HG02884 (cell line): Measurements from ENCODE around the gene SPATS1.
"Not testable (repeated sequence)": the region's sequence is repeated elsewhere in the genome, so short reads cannot be mapped to it uniquely, and the experiment has no call there.

Experiments
- ATAC-seq: cut with Tn5 transposase; IDR thresholded peaks from one replicate; pipeline ENCODE4 v1.9.1; 2021; ENCODE audit warnings: mild to moderate bottlenecking, moderate library complexity; ENCODE audit not compliant: unreplicated experiment

SPATS1 gene

GRCh38 chr6:44341095-44341890 lies 1.2 kb upstream of the SPATS1 start:
- no peak for ATAC-seq

- ATAC-seq, result no peak
Measured at GRCh38 chr6:44342052-44342451, 398 bp upstream of the SPATS1 start.

DNA sequence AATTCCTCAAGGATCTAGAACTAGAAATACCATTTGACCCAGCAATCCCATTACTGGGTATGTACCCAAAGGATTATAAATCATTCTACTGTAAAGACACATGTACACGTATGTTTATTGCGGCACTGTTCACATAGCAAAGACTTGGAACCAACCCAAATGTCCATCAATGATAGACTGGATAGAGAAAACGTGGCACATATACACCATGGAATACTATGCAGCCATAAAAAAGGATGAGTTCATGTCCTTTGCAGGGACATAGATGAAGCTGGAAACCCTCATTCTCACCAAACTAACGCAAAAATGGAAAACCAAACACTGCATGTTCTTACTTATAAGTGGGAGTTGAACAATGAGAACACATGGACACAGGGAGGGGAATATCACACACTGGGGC lies 4.4 kb downstream of the SPATS1 start:
- not testable (repeated sequence) for ATAC-seq

- ATAC-seq, result no peak
Measured at GRCh38 chr6:44349904-44350649, 7.6 kb downstream of the SPATS1 start.

DNA sequence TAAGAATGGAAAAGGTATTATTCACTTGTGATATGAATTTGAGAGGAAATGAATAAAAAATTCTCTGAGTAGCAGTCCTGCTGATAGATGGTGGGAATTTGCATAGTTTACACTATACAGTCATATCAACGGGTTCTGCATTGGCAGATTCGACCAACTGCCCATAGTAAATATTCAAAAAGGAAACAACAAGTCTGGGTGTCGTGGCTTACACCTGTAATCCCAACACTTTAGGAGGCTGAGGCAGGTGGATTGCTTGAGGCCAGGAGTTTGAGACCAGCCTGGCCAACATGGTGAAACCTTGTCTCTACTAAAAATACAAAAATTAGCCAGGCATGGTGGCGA lies 8.2 kb downstream of the SPATS1 start:
- not testable (repeated sequence) for ATAC-seq

GRCh38 chr6:44352259-44352658 lies 9.8 kb downstream of the SPATS1 start:
- no peak for ATAC-seq

- ATAC-seq, result no peak
Measured at GRCh38 chr6:44353336-44353735, 10.9 kb downstream of the SPATS1 start.

DNA sequence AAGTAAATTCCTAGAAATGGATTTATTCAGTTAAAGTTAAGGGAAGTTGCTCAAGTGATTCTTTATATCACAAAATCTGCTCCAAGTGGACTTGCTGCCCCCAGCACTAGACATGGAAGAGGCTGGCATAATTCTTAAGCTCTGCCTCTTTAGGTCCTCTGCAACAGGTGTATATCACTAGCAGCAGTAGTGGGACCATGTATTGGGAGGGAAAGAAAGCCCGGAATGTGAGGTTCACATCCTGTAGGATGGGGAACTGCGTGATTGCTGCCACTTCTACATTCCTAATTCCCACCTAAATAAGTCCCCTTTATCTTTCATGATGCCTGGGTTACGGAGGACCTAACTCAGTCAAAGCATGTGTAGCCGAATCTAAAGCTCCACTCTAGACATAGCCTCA lies 13.2 kb downstream of the SPATS1 start:
- no peak for ATAC-seq

GRCh38 chr6:44356487-44356886 lies 14.0 kb downstream of the SPATS1 start:
- no peak for ATAC-seq

DNA sequence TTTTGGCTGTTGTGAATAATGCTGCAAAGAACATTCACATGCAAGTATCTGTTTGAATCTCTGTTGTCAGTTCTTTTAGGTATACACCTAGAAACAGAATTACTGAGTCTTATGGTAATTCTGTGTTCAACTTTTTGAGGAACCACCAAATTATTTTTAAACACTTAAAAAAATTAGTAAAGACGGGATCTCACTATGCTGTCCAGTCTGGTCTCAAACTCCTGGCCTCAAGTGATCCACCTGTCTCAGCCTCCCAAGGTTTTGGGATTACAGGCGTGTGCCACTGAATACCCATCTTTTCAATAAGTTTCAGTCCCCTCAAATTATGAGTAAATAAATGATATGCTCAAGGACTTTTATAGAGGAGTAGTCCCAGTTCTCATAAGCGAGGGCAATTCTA lies 17.5 kb downstream of the SPATS1 start:
- ATAC-seq, result no peak

DNA sequence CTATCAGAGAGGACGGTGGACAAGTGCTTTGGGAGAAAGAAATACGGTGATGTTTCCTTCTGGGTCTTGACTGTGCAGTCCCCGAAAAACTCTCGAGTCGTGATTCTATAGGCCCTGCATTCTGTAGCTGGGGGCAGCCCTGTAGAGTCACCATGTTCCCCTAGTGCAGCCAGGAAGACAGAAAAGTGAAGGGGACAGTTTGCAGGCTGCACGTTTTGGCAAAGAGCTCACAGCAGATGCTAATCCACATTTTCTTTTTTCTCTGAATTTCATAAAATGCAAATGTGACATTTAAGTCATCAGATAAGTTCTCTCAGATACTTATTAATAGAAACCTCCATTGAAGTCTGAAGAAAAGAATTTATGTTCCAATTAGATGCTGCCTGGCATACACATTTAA lies 19.5 kb downstream of the SPATS1 start:
- ATAC-seq, result no peak

GRCh38 chr6:44363377-44363926 lies 21.0 kb downstream of the SPATS1 start:
- no peak for ATAC-seq

DNA sequence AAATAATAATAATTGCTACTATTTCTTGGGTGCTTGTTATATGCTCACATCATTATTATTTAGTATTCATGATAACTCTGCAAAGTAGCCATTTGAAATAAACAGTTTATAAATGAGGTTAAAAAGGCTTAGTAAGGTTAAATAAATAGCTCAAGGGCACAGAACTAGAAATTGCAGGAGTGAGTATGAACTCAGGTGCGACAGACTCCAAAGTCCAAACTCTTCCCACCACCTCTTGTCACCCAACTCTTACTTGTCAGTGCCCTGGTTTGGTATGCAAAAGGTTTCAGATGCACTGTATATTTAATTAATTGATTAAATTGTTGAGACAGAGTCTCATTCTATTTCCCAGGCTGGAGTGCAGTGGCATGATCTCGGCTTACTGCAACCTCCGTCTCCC lies 24.3 kb downstream of the SPATS1 start:
- ATAC-seq, result no peak

- ATAC-seq, result no peak
Measured at GRCh38 chr6:44367681-44368080, 25.2 kb downstream of the SPATS1 start.

- ATAC-seq, result no peak
Measured at GRCh38 chr6:44373051-44373450, 30.6 kb downstream of the SPATS1 start.

DNA sequence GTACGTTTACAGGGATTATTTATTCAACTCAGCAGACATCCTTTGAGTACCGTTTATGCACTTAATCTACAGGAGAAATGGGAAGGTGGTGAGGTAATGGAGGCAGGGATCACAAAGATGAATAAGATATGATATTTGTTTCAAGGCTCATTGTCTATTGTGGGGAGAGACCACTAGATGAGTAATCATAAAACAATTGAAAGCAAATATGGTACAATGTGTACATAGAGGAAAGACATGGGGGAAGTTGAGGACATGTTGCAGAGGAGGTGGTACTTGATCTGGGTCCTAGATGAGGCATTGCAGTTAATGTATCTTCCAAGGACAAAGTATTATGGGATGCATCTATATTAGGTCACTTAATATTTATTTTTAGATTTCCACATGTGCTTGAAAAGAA lies 31.3 kb downstream of the SPATS1 start:
- ATAC-seq, result no peak

DNA sequence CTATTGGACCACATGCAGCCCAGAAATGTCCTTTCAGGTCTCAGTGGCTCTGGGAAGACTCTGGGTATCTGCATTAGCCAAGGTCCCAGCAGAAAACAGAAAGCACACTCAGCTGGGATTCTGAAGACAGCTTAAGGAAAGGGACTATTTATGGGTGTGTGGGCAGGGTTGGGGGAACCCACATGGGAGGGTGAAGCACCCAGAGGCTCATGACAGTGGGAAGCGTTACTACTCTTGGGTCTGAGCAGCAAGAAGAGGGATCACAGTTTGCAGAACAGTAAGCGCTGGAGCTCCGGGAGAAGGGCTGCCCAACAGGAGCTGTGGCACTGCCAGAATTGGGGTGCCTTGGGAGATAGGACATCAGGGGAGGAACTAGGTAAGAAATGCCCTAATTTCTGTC lies 32.6 kb downstream of the SPATS1 start:
- no peak for ATAC-seq

GRCh38 chr6:44377484-44377883 lies 35.0 kb downstream of the SPATS1 start:
- no peak for ATAC-seq

GRCh38 chr6:44377971-44378370 lies 35.5 kb downstream of the SPATS1 start:
- ATAC-seq, result no peak

DNA sequence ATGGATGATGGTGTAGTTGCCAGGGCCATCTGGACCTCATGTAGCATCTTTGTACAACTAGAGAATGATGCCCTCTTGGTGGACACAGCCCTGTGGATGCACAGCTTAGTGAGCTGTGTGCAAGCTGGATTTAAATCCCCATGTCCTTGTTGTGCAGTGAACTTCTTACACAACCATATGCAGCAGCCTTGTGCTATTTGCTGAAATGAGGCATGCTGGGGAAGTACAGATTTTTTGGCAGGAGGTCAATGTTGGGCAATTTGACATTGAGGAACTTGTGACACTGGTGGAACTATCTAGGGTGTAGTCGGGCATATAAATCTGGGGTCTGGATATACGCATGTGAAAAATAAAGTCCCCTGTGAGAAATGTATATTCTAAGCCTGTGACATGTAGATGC lies 39.3 kb downstream of the SPATS1 start:
- ATAC-seq, result no peak

DNA sequence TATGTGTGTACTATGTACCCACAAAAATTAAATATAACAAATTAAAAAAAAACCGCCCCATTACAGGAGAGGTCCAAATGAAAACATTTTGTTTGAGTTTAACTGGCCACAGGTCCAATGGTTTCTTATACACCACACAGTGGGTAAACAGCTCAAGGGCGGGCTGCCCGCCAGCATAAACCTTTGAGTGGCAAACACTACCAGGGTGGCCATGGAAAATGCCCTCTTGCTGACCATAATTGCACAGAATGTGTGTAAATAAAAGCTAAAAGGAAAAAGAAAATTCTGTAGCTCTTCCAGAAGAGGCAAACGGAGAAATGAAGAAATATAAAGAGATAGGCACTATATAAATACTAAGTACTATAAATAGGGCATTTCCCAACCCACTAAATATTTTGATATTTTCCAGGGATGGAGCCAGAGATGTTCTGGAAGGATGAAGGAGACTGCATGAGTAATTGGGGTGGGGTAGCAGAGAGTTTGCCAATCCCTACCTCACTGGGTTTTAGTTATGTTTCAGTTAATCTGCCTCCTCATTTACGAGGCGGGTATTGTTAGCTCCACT lies 44.0 kb downstream of the SPATS1 start:
- ATAC-seq, result no peak

DNA sequence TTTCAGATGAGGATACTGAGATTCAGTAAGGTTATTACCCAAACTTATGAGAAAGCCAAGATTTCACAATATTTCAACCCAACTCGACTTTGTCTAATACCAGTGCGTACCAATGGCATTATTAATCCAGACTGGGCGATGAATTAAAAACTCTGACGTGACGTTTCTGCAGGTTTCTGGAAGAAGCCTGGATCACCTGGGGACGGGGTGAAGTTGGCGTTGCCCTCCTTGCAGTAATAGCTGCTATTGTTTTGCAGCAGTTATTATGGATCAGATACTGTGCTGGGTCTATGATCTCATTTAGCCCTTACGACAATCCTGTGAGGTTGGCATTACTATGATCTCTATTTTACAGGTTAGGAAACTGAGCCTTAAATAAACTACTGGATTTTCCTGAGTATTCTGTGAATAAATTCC lies 44.5 kb downstream of the SPATS1 start:
- no peak for ATAC-seq
